Vagina (tissue), 2 donors: Measurements from ENCODE around the gene MAVS.

Source experiments
- POLR2A ChIP-seq, 2 donors: fragments of 450-650 bp; IDR thresholded peaks; one replicate each; pipeline ENCODE4 v1.6.1; 2017; ENCODE audit warnings: antibody characterized with exemption in 2 of 2, mild to moderate bottlenecking in 2 of 2, moderate library complexity in 2 of 2
- TF ChIP-seq, protein P1 (sequence below), 3 experiments: fragments of 450-650 bp in 2 of 3; fragments of 200-600 bp in 1 of 3; sonication (generic) in 1 of 3; IDR thresholded peaks; one replicate each; pipeline ENCODE4 v1.5.1; 2017 to 2019; ENCODE audit warnings: antibody characterized with exemption in 3 of 3, mild to moderate bottlenecking in 2 of 3, moderate library complexity in 2 of 3

DNA sequence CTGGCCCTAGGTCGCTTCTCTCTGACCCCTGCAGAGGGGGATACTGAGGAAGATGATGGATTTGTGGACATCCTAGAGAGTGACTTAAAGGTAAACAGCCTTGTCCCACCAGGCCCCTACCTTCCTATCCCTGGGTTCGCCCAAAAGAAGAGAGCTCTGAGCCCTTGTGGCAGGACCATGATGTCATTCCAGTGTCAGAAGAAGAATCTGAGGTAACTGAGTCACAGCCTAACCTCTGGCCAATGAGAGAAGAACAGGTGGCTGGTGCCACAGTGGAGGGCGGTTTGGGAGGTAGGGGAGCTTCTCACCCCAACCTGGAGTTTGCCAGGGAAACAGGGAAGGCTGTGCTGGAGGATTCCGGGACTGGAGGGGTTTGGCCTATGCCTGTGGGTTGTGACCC lies 45.3 kb upstream of the MAVS start:
- no peak for TF ChIP-seq POLR2A (IDR thresholded peaks at IDR 0.05)
- TF ChIP-seq, protein P1, sequence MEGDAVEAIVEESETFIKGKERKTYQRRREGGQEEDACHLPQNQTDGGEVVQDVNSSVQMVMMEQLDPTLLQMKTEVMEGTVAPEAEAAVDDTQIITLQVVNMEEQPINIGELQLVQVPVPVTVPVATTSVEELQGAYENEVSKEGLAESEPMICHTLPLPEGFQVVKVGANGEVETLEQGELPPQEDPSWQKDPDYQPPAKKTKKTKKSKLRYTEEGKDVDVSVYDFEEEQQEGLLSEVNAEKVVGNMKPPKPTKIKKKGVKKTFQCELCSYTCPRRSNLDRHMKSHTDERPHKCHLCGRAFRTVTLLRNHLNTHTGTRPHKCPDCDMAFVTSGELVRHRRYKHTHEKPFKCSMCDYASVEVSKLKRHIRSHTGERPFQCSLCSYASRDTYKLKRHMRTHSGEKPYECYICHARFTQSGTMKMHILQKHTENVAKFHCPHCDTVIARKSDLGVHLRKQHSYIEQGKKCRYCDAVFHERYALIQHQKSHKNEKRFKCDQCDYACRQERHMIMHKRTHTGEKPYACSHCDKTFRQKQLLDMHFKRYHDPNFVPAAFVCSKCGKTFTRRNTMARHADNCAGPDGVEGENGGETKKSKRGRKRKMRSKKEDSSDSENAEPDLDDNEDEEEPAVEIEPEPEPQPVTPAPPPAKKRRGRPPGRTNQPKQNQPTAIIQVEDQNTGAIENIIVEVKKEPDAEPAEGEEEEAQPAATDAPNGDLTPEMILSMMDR (IDR thresholded peaks at IDR 0.05): no peak
